C4-2B (cell line): Measurements from ENCODE around the gene RAB3IL1.

Experiments
- CTCF ChIP-seq: fragments of 450-650 bp; conservative IDR thresholded peaks from 2 replicates; pipeline ENCODE4 v1.5.1; 2017; ENCODE audit warnings: mild to moderate bottlenecking
- ZFX ChIP-seq: fragments of 450-650 bp; IDR thresholded peaks from 2 replicates; pipeline ENCODE4 v1.6.1; 2017

GRCh38 chr11:61914471-61915171 lies 2.7 kb downstream of the RAB3IL1 start:
- TF ChIP-seq CTCF (no peak), ZFX (no peak)
